Left renal cortex interstitium (tissue), 4 donors: ENCODE measurements around the gene GATA5. TPM values are rescaled to one million over a fixed set of nuclear protein-coding genes. Genes with fewer than 3 reads are reported as not detected.

Source experiments
- DNase-seq, 4 donors: peaks; one replicate each; pipeline ENCODE4 v3.0.0-alpha.2; 2013; ENCODE audit warnings: low read depth in 4 of 4, low spot score in 2 of 4, missing footprints in 1 of 4
- polyA plus RNA-seq, 4 donors: library from polyadenylated mRNA; unstranded; fragments of 120-200 nt; gene quantifications; one replicate each; pipeline ENCODE4 v1.2.1, GENCODE V29; 2013; ENCODE audit not compliant: insufficient read length in 4 of 4

GATA5 gene
- polyA plus RNA-seq, 4 donors, result 6.3 to 11.1 (median 8.3) TPM

DNA sequence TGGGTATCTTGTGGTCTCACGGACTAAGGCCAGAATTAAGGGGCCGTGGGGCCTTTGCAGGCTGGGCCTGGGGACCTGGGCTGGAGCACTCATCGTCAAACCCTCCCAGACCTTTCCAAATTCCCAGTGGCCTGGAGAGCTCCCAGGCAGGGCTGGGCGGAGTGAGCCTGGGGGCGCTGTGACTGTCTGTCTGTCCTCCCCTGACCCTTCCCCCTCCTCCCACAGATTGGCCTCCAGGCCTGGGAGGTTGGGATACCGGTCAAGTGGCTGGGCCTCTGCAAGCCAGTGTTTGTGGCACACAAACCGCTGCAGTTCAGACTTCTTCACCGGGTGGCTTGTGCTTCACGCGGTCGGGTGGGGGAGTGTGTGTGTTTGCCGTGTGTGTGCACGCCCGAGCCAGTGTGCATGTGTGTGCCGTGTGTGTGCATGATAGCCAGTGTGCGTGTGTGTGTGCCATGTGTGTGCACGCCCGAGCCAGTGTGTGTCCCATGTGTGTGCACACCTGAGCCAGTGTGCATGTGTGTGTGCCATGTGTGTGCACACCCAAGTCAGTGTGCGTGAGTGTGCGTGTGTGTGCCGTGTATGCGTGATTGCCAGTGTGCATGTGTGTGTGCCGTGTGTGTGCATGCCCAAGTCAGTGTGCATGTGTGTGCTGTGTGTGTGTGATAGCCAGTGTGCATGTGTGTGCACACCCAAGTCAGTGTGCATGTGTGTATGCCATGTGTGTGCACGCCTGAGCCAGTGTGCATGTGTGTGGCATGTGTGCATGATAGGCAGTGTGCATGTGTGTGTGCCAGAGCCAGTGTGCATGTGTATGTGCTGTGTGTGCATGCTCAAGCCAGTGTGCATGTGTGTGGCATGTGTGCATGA is 54.7 kb downstream of the GATA5 start:
- DNase-seq, result no peak

DNA sequence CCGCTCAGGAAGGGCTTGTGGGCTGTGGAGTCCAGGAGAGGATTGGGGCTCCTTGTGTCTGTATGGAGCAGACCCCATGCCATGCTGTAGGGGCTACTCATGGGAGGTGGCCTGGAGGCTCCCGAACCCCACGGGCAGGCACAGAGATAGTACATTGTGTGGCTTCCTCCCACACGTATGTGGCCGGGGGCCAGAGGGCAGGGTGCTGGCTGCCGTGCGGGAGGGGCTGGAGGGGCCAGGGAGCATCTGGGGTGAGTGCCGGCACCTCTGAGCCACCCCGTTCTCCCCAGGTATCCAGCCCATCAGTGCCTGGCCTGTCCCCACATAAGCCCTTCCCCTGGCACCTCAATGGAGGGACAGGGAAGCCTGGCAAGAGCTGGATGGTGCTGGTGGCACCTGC is 56.0 kb downstream of the GATA5 start:
- no peak for DNase-seq

DNA sequence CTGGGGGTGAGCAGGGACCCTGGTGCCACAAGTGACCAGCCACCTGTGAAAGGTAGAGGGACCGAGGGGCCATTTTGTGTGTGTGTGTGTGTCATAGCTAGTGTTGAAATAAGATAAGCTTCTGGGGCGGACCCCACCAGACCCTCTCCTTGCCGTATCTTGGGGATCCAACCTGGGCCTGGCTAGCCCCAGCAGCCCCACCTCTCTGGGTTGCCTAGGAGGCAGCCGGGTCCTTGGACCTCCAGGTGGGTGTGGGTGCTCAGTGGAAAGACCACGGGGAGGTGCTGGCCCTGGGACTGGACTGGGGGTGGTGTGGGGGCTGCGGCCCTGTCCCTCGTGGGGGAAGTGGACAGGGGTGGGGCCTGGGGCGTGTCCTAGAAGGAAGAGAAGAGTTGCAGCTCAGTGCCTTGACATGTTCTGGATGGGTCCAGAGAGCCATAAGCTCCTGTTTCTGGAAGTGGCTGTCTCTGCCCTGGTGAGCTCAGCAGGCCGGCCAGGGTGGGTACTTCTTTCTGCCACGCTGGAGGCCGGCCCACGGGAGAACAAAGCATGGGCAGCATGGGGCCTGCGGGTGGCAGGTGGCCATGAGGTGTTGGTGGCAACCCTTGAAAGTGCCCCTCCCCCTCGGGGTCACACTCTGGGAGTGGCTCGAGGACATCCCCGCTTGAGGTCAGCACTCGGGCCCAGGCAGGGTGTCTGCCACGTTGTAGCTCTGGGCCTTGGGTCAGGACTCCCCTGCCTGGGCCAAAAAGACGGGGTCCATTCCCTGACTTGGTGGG is 56.9 kb downstream of the GATA5 start:
- no peak for DNase-seq

DNA sequence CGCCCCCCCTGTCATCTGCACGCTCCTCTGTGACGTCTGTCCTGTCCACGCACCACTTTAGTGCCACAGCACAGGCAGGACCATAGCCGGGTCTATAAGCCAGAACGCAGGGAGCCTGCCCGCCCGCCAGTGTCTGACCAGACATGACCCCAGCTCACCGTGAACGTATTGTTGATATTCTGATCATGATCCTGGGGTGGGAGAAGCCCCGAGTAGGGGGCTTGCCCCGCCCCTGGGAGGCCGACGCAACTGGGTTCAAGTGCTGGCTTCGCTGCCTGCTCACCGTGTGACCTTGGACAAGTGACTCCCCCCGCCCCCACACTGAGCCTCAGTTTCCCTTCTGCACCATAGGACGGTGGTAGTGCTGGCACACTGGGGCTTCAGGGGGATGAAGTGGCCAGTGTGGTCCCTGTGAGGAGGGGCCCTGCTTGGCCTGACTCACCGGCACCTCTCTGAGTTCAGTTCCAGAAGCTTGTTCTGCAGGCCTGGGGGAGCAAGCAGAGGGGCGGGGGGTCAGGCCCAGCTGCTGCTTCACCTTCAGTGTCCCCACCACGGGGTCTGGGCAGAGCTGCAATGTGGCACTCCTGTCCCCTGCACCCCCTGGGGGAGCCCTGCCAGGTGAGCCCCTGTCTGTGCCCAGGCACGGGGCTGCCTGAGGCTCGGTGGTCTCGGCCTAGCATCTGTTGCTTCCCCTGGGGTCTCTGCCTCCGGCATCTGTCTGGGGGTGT is 57.6 kb downstream of the GATA5 start:
- no peak for DNase-seq

DNA sequence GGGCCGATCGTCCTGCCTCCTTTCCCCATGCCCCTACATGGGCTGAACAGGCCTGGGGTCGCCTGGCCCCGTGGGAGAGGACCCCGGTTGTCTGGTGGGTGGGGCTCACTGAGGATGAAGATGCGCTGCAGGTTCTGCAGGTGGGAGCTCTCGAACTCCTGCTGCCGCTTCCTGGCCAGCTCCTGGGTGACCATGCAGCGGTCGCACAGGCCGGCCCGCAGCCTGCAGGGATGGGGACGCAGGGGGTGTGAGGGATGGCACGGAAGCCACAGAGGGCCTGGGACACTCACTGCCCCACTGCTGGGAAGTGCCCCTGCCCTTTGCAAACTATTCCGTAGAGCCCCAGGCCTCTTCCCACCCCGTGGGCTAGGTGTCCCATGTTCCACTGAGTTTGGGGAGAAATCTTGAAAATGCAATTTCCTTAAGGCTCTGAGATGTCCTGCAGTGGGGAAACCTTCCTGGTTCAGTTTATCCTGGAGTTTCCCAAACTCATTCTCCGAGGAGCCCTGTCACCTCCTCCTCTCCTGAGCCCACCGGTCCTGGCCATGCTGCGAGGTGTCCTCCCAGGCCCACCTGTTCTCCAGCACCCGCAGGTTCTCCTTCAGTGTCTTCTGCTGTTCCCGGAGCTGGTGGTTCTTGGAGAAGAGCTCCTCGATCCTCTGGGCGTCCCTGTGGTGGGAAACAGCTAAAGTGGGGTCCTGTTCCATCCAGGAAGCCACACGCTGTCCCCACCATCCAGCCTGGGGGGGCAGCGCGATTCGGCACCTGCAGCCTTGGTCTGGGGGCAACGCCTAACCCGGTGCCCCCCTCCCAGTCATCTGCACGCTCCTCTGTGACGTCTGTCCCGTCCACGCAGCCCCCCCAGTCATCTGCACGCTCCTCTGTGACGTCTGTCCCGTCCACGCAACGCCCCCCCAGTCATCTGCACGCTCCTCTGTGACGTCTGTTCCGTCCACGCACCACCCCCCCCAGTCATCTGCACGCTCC is 58.9 kb downstream of the GATA5 start:
- no peak for DNase-seq

DNA sequence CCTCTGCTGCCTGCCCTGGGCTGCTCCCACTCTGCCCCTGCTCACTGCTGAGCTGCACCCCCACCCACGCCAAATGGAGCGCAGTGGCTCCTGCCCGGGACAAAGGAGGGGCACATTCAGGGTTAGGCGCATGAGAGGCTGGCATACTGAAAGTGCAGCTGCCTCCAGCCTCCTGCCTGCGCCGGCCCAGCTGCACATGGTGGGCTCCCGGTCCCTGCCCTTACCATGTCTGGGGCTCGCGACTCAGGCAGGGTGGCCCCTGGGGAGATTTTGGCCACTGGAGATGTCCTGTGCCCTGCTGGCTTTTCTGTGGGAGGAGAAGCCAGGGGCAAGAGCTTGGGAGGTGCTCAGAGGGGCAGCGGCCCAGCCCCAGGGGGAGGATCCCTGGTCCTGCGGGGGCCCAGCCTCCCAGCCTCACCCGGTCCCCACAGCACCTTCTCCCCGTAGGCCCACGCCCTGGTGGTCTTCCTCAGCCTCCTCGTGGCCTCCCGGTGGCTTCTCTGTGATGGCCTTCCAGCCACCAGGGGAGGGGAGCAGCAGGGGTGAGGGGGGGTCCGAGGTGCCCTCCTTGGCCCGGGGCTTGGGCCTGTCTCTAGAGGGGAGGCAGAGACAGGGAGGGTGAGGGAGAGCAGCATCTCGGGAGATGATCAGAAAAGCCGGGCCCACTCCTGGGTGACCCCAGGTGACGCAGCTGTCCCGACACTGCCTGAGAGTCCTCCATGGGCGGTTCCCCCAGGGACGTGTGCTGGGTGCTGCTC is 60.3 kb downstream of the GATA5 start:
- no peak for DNase-seq

DNA sequence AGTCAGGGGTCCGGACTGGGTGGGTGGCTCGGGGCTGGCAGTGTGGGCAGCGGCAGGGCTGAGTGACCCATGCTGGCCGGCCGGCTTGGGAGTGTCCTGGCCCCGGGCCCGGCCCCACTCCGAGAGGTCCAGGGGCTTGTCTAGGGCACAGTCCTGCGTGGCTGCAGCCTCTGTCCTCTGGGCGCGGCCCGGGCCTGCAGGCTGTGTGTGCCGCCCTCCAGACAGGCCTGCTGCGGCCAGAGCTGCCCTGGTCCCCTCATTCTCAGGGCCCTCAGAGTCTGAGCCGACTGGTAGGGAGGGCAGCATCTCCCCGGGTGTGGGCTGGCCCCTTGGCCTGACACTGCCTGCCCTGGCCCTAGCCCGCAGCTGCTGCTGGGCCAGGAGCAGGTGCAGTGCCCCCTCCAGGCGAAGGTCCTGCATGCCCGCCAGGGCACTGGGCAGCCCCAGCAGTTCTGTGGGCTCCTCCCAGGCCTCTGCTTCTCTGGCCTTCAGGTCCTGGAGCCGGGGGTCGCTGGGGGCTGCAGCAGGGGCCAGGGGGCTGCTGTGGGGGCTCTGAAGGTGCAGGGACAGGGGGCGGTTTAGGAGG is 61.8 kb downstream of the GATA5 start:
- no peak for DNase-seq

Other genes with a start within 250 kb of the GATA5 start
- gene OSBPL2, start 237.5 kb downstream of the GATA5 start, polyA plus RNA-seq, result 10 to 100 TPM; 26.7 to 41.5 (median 34.8) TPM
- 10 to 100 TPM; 44.0 to 74.9 (median 62.5) TPM for gene ADRM1, start 173.0 kb downstream of the GATA5 start, polyA plus RNA-seq
- 100 to 1,000 TPM in 3 of 4 donors, 10 to 100 TPM in 1; 70.5 to 201 (median 146) TPM for gene LAMA5, start 108.7 kb downstream of the GATA5 start, polyA plus RNA-seq
- gene RPS21, start 88.9 kb downstream of the GATA5 start, polyA plus RNA-seq, result 1,000 to 10,000 TPM in 1 of 4 donors, 100 to 1,000 TPM in 3; 820 to 1,197 (median 904) TPM
- 10 to 100 TPM in 3 of 4 donors, 1 to 10 TPM in 1; 8.0 to 11.6 (median 11.0) TPM for gene CABLES2, start 68.7 kb downstream of the GATA5 start, polyA plus RNA-seq
- gene RBBP8NL, start 48.5 kb downstream of the GATA5 start, polyA plus RNA-seq, result 1 to 10 TPM; 1.6 to 3.0 (median 2.0) TPM
- 1 to 10 TPM; 1.8 to 9.1 (median 3.4) TPM for gene SLCO4A1, start 166.5 kb upstream of the GATA5 start, polyA plus RNA-seq
- 1 to 10 TPM in 3 of 4 donors, under 1 TPM in 1; 0.99 to 1.6 (median 1.5) TPM for gene NTSR1, start 232.8 kb upstream of the GATA5 start, polyA plus RNA-seq